LNCaP clone FGC (cell line): ENCODE measurements around the gene GAGE1.
A peak's percentile ranks its signal among the peaks of the same experiment; 100 is the strongest.
"Not testable (repeated sequence)": the region's sequence is repeated elsewhere in the genome, so short reads cannot be mapped to it uniquely, and the experiment has no call there.

ENCODE experiments used
- DNase-seq: peaks from one replicate; pipeline ENCODE4 v3.0.0-alpha.2; 2011; ENCODE audit warnings: low read depth
- H3K4me3 ChIP-seq: 2 replicates; pipeline ENCODE4 v1.5.1; 2011; ENCODE audit warnings: mild to moderate bottlenecking, low read depth, low read length, control low read depth
- TF ChIP-seq, protein P1 (sequence below): IDR thresholded peaks from 2 replicates; pipeline ENCODE4 v1.5.1; 2012; ENCODE audit warnings: mild to moderate bottlenecking; ENCODE audit not compliant: control insufficient read depth, insufficient read depth; ENCODE audit errors: extremely low read depth

GAGE1 gene, protein sequence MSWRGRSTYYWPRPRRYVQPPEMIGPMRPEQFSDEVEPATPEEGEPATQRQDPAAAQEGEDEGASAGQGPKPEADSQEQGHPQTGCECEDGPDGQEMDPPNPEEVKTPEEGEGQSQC

DNA sequence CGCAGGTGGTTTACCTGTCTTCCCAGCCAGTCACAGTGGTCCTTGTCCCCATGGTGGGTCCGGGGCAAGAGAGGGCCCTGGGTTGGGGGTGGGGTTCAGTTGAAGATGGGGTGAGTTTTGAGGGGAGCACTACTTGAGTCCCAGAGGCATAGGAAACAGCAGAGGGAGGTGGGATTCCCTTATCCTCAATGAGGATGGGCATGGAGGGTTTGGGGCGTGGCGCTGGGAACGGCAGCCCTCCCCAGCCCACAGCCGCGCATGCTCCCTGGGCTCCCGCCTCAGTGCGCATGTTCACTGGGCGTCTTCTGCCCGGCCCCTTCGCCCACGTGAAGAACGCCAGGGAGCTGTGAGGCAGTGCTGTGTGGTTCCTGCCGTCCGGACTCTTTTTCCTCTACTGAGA lies at the start of gene GAGE1:
TSS of gene GAGE1 (plus strand) at position 301 of the 400 bp plus-strand sequence. CDS start 1,155 bp downstream, outside the sequence.
- DNase-seq, H3K4me3 ChIP-seq: not testable (repeated sequence)

DNA sequence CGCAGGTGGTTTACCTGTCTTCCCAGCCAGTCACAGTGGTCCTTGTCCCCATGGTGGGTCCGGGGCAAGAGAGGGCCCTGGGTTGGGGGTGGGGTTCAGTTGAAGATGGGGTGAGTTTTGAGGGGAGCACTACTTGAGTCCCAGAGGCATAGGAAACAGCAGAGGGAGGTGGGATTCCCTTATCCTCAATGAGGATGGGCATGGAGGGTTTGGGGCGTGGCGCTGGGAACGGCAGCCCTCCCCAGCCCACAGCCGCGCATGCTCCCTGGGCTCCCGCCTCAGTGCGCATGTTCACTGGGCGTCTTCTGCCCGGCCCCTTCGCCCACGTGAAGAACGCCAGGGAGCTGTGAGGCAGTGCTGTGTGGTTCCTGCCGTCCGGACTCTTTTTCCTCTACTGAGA lies 47.8 kb upstream of the GAGE1 start, which contains the start of gene GAGE12E:
TSS of gene GAGE12E (plus strand) at position 301 of the 400 bp plus-strand sequence. CDS start 1,155 bp downstream, outside the sequence.
- not testable (repeated sequence) for H3K4me3 ChIP-seq, DNase-seq

DNA sequence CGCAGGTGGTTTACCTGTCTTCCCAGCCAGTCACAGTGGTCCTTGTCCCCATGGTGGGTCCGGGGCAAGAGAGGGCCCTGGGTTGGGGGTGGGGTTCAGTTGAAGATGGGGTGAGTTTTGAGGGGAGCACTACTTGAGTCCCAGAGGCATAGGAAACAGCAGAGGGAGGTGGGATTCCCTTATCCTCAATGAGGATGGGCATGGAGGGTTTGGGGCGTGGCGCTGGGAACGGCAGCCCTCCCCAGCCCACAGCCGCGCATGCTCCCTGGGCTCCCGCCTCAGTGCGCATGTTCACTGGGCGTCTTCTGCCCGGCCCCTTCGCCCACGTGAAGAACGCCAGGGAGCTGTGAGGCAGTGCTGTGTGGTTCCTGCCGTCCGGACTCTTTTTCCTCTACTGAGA lies 38.3 kb upstream of the GAGE1 start, which contains the start of gene GAGE12F:
TSS of gene GAGE12F (plus strand) at position 301 of the 400 bp plus-strand sequence. CDS start 1,155 bp downstream, outside the sequence.
- not testable (repeated sequence) for H3K4me3 ChIP-seq

GRCh38 chrX:49568728-49569127 lies 30.1 kb upstream of the GAGE1 start:
- H3K4me3 ChIP-seq, DNase-seq: not testable (repeated sequence)

More for the DNA sequence above, 38.3 kb upstream of the GAGE1 start, which contains the start of gene GAGE12F:
- DNase-seq: not testable (repeated sequence)

DNA sequence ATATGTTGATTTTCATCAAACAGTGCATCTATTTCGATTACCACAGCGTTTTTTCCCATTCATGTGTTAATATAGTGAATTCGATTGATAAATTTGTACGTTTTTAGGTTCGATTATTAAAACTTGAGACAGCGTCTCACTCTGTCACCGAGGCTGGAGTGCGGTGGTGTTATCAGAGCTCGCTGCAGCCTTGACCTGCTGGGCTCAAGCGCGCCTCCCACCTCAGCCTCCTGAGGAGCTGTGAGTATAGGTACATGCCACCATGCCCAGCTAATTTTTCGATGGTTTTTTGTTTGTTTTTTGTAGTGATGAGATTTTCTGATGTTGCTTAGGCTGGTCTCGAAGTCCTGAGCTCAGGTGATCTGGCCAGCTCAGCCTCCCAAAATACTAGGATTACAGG lies 29.7 kb upstream of the GAGE1 start:
- DNase-seq, H3K4me3 ChIP-seq: not testable (repeated sequence)

- not testable (repeated sequence) for DNase-seq, H3K4me3 ChIP-seq
These were observed 28.7 kb upstream of the GAGE1 start, which contains the start of gene GAGE12G for GRCh38 chrX:49570100-49570499. TSS of gene GAGE12G (plus strand) at chrX:49570400. CDS start at chrX:49571555, 1,155 bp downstream.

DNA sequence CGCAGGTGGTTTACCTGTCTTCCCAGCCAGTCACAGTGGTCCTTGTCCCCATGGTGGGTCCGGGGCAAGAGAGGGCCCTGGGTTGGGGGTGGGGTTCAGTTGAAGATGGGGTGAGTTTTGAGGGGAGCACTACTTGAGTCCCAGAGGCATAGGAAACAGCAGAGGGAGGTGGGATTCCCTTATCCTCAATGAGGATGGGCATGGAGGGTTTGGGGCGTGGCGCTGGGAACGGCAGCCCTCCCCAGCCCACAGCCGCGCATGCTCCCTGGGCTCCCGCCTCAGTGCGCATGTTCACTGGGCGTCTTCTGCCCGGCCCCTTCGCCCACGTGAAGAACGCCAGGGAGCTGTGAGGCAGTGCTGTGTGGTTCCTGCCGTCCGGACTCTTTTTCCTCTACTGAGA lies 19.2 kb upstream of the GAGE1 start, which contains the start of gene GAGE12H:
TSS of gene GAGE12H (plus strand) at position 301 of the 400 bp plus-strand sequence. CDS start 1,155 bp downstream, outside the sequence.
- not testable (repeated sequence) for DNase-seq, H3K4me3 ChIP-seq

DNA sequence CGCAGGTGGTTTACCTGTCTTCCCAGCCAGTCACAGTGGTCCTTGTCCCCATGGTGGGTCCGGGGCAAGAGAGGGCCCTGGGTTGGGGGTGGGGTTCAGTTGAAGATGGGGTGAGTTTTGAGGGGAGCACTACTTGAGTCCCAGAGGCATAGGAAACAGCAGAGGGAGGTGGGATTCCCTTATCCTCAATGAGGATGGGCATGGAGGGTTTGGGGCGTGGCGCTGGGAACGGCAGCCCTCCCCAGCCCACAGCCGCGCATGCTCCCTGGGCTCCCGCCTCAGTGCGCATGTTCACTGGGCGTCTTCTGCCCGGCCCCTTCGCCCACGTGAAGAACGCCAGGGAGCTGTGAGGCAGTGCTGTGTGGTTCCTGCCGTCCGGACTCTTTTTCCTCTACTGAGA lies 9.6 kb upstream of the GAGE1 start, which contains the start of gene GAGE2A:
TSS of gene GAGE2A (plus strand) at position 301 of the 400 bp plus-strand sequence. CDS start 1,155 bp downstream, outside the sequence.
- peak within 1 kb of the TSS; percentile 35 for H3K4me3 ChIP-seq
- DNase-seq: not testable (repeated sequence)

- peak overlapping the region; percentile 35 for H3K4me3 ChIP-seq
- DNase-seq: not testable (repeated sequence)
These were observed 8.9 kb upstream of the GAGE1 start for GRCh38 chrX:49589769-49590478.

DNA sequence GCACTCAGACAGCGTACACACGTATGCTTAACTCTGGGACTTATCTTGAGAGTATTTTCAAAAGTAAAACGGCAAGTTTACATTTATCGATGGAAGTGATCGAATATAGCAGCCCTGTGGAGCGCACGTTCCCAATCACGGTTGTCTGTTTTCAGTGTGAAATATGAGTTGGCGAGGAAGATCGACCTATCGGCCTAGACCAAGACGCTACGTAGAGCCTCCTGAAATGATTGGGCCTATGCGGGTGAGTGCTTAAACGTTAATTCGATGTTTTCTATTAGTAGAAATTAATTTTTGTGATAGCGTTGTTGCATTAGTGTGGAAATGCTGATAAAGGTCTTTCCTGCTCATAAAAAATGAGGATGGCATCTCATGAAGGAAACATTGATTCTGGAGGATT lies 8.3 kb upstream of the GAGE1 start:
- not testable (repeated sequence) for DNase-seq, H3K4me3 ChIP-seq

DNA sequence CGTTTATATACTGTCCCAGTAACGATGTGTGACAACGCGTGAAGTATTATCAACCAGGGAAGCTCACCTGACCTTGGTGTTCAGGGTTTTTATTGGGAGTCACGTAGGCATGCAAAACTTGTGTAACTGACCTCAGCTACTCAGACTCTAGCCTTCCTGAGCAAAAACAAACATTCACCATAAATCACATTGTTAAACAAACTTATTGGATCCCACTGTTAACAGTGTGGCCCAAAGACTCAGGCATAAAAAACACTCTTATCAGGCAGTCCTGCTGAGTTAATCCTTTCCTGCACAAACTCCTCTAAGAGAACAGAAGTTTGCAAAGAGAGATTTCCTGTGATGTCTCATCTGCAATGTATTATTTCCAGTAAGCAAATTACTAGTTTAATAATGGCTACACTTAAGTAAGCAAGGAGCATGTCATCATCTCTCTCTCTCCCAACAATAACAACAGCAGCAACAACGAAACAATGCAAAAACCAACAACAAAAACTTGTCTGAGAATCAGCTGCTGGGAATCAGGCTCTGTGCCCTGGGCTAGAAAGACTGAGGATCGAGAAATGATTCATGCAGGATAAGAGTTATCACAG lies 12.0 kb downstream of the GAGE1 start:
- H3K4me3 ChIP-seq: no peak overlapping the region
- TF ChIP-seq, protein P1, sequence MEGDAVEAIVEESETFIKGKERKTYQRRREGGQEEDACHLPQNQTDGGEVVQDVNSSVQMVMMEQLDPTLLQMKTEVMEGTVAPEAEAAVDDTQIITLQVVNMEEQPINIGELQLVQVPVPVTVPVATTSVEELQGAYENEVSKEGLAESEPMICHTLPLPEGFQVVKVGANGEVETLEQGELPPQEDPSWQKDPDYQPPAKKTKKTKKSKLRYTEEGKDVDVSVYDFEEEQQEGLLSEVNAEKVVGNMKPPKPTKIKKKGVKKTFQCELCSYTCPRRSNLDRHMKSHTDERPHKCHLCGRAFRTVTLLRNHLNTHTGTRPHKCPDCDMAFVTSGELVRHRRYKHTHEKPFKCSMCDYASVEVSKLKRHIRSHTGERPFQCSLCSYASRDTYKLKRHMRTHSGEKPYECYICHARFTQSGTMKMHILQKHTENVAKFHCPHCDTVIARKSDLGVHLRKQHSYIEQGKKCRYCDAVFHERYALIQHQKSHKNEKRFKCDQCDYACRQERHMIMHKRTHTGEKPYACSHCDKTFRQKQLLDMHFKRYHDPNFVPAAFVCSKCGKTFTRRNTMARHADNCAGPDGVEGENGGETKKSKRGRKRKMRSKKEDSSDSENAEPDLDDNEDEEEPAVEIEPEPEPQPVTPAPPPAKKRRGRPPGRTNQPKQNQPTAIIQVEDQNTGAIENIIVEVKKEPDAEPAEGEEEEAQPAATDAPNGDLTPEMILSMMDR: no peak
- DNase-seq: peak; percentile 21

DNA sequence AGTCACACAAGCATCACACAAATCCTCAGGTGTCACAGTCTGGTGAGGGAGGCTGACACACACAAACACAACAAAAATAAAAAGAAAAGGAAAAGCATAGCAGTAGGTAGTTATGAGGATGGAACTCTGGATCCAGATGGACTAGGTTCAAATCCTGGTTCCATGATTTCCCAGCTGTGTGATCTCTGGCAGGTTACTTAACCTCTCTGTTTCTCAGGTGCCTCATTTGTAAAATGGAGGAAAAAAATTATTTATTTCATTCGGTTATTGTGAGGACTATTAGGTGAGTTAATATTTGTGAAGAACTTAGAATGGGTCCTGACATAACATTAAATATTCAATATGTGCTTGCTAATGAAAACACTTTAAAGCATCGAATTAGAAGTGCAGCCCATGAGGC lies 19.8 kb downstream of the GAGE1 start:
- no peak overlapping the region for H3K4me3 ChIP-seq
- TF ChIP-seq, protein P1: no peak
- DNase-seq: no peak
